Measurements from ENCODE around the gene NOXO1. TPM values are rescaled to one million over a fixed set of nuclear protein-coding genes. Genes with fewer than 3 reads are reported as not detected.

Gene NOXO1
- total RNA-seq, 1 experiment from 2014 or later: not detected

DNA sequence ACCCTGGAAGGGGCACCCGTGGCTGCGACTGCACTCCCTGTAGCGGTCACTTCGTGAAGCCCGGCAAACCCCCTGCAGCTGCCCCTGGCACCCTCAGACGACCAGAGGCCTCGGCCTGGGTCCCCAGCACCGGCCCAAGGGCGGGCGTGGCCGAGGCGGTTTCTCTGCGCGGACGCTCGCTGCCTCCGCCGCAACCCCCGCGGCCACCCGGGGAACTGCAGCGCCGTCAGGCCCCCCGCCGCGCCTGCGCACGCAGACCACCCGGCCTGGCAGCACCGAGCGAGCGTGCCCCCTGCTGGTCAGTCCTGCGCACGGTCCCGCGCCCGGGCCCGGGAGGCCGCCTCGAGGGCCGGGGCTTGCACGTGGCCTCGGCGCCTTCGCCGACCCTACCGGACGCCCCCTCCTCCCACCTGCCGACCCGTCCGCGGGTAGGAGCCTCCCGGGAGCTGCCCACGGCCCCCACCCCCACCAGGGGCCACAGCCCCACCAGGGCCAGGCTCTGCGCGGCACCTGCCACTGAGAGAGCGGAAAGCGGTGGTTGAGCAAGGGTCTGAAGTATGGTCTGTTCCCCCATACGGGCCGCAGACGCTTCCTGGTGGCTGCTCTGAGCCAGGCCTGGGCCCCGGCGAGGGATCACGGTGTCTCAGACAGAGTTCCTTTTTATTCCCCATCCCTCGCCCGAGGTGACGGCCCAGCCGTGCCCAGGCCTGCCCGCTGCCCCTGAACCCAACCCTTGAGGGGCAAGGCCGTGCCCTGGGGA, 51.5 kb downstream of the NOXO1 start:
- DNase-seq (ENCODE audit: low spot score): peak; percentile 36
- in situ Hi-C loops (cut with HindIII; ENCODE audit: low sequenced_read_pairs): no loop called here

DNA sequence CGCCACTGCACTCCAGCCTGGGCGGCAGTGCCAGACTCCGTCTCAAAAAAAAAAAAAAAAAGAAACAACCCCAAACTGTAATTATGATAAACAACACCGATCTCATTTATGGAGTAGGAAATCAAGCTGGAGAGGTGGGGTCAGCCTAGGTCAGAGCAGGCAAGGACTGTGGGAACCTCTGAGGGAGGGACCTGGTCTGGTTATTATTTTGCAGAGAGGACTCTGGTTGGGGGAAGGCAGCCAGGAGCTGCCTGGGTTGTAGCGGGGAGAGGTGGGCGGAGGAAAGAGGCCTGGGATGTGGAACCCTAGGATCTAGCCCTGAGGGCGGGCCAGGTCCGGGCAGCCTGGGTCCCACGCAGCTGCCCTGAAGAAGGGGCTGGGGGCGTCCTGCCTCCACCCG, 52.2 kb downstream of the NOXO1 start:
- DNase-seq (ENCODE audit: low spot score): no peak
- in situ Hi-C loops (cut with HindIII; ENCODE audit: low sequenced_read_pairs): no loop called here

Other genes starting within 250 kb of the NOXO1 start
- 64.4 and 76.9 TPM in 2 replicates for gene NME3, start 209.9 kb downstream of the NOXO1 start, total RNA-seq (2014; rRNA removed; shearing (Covaris generic))
- 10.4 and 10.6 TPM in 2 replicates for gene EME2, start 208.7 kb downstream of the NOXO1 start, total RNA-seq (2014; rRNA removed; shearing (Covaris generic))
- gene MRPS34, start 208.3 kb downstream of the NOXO1 start, total RNA-seq (2014; rRNA removed; shearing (Covaris generic)): 276 and 281 TPM in 2 replicates
- gene SPSB3, start 198.9 kb downstream of the NOXO1 start, total RNA-seq (2014; rRNA removed; shearing (Covaris generic)): 14.0 and 27.3 TPM in 2 replicates
- gene NUBP2, start 198.5 kb downstream of the NOXO1 start, total RNA-seq (2014; rRNA removed; shearing (Covaris generic)): 128 and 160 TPM in 2 replicates
- gene IGFALS, start 187.8 kb downstream of the NOXO1 start, total RNA-seq (2014; rRNA removed; shearing (Covaris generic)): 0.31 TPM in 1 of 2 replicates, not detected in the other
- gene HAGH, start 154.6 kb downstream of the NOXO1 start, total RNA-seq (2014; rRNA removed; shearing (Covaris generic)): 81.3 and 108 TPM in 2 replicates
- 63.5 and 85.2 TPM in 2 replicates for gene FAHD1, start 154.3 kb downstream of the NOXO1 start, total RNA-seq (2014; rRNA removed; shearing (Covaris generic))
- gene MEIOB, start 109.3 kb downstream of the NOXO1 start, total RNA-seq (2014; rRNA removed; shearing (Covaris generic)): 81.1 and 105 TPM in 2 replicates
- gene HS3ST6, start 63.1 kb downstream of the NOXO1 start, total RNA-seq (2014; rRNA removed; shearing (Covaris generic)): 1.2 and 9.8 TPM in 2 replicates
- 72.3 and 79.3 TPM in 2 replicates for gene MSRB1, start 38.3 kb downstream of the NOXO1 start, total RNA-seq (2014; rRNA removed; shearing (Covaris generic))
- gene RPL3L, start 26.8 kb downstream of the NOXO1 start, total RNA-seq (2014; rRNA removed; shearing (Covaris generic)): not detected in 2 replicates
- gene NDUFB10, start 21.9 kb downstream of the NOXO1 start, total RNA-seq (2014; rRNA removed; shearing (Covaris generic)): 339 and 361 TPM in 2 replicates
- 10,196 and 11,503 TPM in 2 replicates for gene RPS2, start 16.6 kb downstream of the NOXO1 start, total RNA-seq (2014; rRNA removed; shearing (Covaris generic))
- gene RNF151, start 14.6 kb downstream of the NOXO1 start, total RNA-seq (2014; rRNA removed; shearing (Covaris generic)): not detected in 2 replicates
- 78.6 and 84.2 TPM in 2 replicates for gene TBL3, start 9.4 kb downstream of the NOXO1 start, total RNA-seq (2014; rRNA removed; shearing (Covaris generic))
- 41.8 and 51.5 TPM in 2 replicates for gene GFER, start 2.7 kb upstream of the NOXO1 start, total RNA-seq (2014; rRNA removed; shearing (Covaris generic))
- 30.5 and 36.7 TPM in 2 replicates for gene SYNGR3, start 8.5 kb upstream of the NOXO1 start, total RNA-seq (2014; rRNA removed; shearing (Covaris generic))
- 58.0 and 72.1 TPM in 2 replicates for gene ZNF598, start 28.4 kb upstream of the NOXO1 start, total RNA-seq (2014; rRNA removed; shearing (Covaris generic))
- gene NPW, start 38.3 kb upstream of the NOXO1 start, total RNA-seq (2014; rRNA removed; shearing (Covaris generic)): not detected in 2 replicates
- gene NHERF2, start 45.4 kb upstream of the NOXO1 start, total RNA-seq (2014; rRNA removed; shearing (Covaris generic)): 20.5 and 28.9 TPM in 2 replicates
- 25.2 and 36.6 TPM in 2 replicates for gene NTHL1, start 66.4 kb upstream of the NOXO1 start, total RNA-seq (2014; rRNA removed; shearing (Covaris generic))
- 23.3 and 36.4 TPM in 2 replicates for gene TSC2, start 66.5 kb upstream of the NOXO1 start, total RNA-seq (2014; rRNA removed; shearing (Covaris generic))
- gene PKD1, start 154.4 kb upstream of the NOXO1 start, total RNA-seq (2014; rRNA removed; shearing (Covaris generic)): 42.0 and 113 TPM in 2 replicates
- gene RAB26, start 167.2 kb upstream of the NOXO1 start, total RNA-seq (2014; rRNA removed; shearing (Covaris generic)): 46.8 and 55.2 TPM in 2 replicates
- gene TRAF7, start 174.3 kb upstream of the NOXO1 start, total RNA-seq (2014; rRNA removed; shearing (Covaris generic)): 76.1 and 99.9 TPM in 2 replicates
- 0.80 and 4.2 TPM in 2 replicates for gene CASKIN1, start 215.1 kb upstream of the NOXO1 start, total RNA-seq (2014; rRNA removed; shearing (Covaris generic))
- 34.8 and 86.2 TPM in 2 replicates for gene MLST8, start 224.0 kb upstream of the NOXO1 start, total RNA-seq (2014; rRNA removed; shearing (Covaris generic))
- gene BRICD5, start 229.4 kb upstream of the NOXO1 start, total RNA-seq (2014; rRNA removed; shearing (Covaris generic)): 1.9 and 2.1 TPM in 2 replicates
- 47.8 and 70.9 TPM in 2 replicates for gene PGP, start 233.4 kb upstream of the NOXO1 start, total RNA-seq (2014; rRNA removed; shearing (Covaris generic))
- 40.4 and 59.4 TPM in 2 replicates for gene E4F1, start 242.1 kb upstream of the NOXO1 start, total RNA-seq (2014; rRNA removed; shearing (Covaris generic))